GM23338 (cell line): Measurements from ENCODE around the gene SHROOM2. TPM values are rescaled to one million over a fixed set of nuclear protein-coding genes. Genes with fewer than 3 reads are reported as not detected.

Experiments
- ATAC-seq: fragments of 200-7000 bp; cut with Tn5 transposase; 3 replicates; pipeline ENCODE4 v1.9.1; 2020
- DNase-seq: peaks from one replicate; pipeline ENCODE4 v3.0.0-alpha.2; 2015; ENCODE audit warnings: low spot score
- H2AFZ ChIP-seq: fragments of 200-600 bp; sonication (generic); 2 replicates; pipeline ENCODE4 v1.8.0; 2016; ENCODE audit warnings: antibody characterized with exemption, mild to moderate bottlenecking, moderate library complexity
- H3F3A ChIP-seq: fragments of 200-600 bp; sonication (generic); replicated peaks from 2 replicates; pipeline ENCODE4 v1.8.0; 2017; ENCODE audit warnings: antibody characterized with exemption, mixed run types, low read depth
- H3K27ac ChIP-seq: fragments of 200-600 bp; sonication (generic); 2 replicates; pipeline ENCODE4 v1.6.1; 2016; ENCODE audit warnings: low read depth
- H3K27me3 ChIP-seq: fragments of 200-600 bp; sonication (generic); 2 replicates; pipeline ENCODE4 v1.8.0; 2016; ENCODE audit warnings: mild to moderate bottlenecking, mixed run types, moderate library complexity; ENCODE audit not compliant: insufficient read depth
- H3K36me3 ChIP-seq: fragments of 200-600 bp; sonication (generic); 2 replicates; pipeline ENCODE4 v1.8.0; 2016; ENCODE audit warnings: mild to moderate bottlenecking; ENCODE audit not compliant: insufficient read depth
- H3K4me1 ChIP-seq: fragments of 200-600 bp; sonication (generic); 2 replicates; pipeline ENCODE4 v1.8.0; 2016; ENCODE audit warnings: mild to moderate bottlenecking, moderate library complexity; ENCODE audit not compliant: insufficient read depth
- H3K4me2 ChIP-seq: fragments of 200-600 bp; sonication (generic); 2 replicates; pipeline ENCODE4 v1.7.1; 2017; ENCODE audit warnings: mixed run types
- H3K4me3 ChIP-seq: fragments of 200-600 bp; sonication (generic); 2 replicates; pipeline ENCODE4 v1.6.1; 2016; ENCODE audit warnings: mixed run types
- H3K79me2 ChIP-seq: fragments of 200-600 bp; sonication (generic); replicated peaks from 2 replicates; pipeline ENCODE4 v1.8.0; 2017; ENCODE audit warnings: mild to moderate bottlenecking; ENCODE audit not compliant: insufficient read depth
- H3K9me2 ChIP-seq: fragments of 200-600 bp; sonication (generic); 2 replicates; pipeline ENCODE4 v1.8.0; 2017; ENCODE audit not compliant: insufficient read depth
- H4K20me1 ChIP-seq: fragments of 200-600 bp; sonication (generic); replicated peaks from 2 replicates; pipeline ENCODE4 v1.8.0; 2017; ENCODE audit warnings: mild to moderate bottlenecking; ENCODE audit not compliant: insufficient read depth
- H3K27ac Mint-ChIP-seq: 2 replicates; pipeline ENCODE4 v1.8.0; 2020; ENCODE audit warnings: inconsistent platforms, mild to moderate bottlenecking, moderate library complexity, mixed read lengths
- H3K27me3 Mint-ChIP-seq: 3 replicates; pipeline ENCODE4 v1.8.0; 2022; ENCODE audit warnings: low read depth, mild to moderate bottlenecking, moderate library complexity, mixed read lengths, inconsistent platforms; ENCODE audit not compliant: insufficient read depth, poor library complexity
- H3K36me3 Mint-ChIP-seq: 3 replicates; pipeline ENCODE4 v1.8.0; 2021; ENCODE audit warnings: low read depth, mild to moderate bottlenecking, inconsistent platforms, moderate library complexity, mixed read lengths
- H3K4me1 Mint-ChIP-seq: 3 replicates; pipeline ENCODE4 v1.8.0; 2020; ENCODE audit warnings: mild to moderate bottlenecking, inconsistent platforms, mixed read lengths
- H3K4me3 Mint-ChIP-seq: 3 replicates; pipeline ENCODE4 v1.8.0; 2021; ENCODE audit warnings: moderate library complexity, mild to moderate bottlenecking, inconsistent platforms, mixed read lengths
- H3K9me3 Mint-ChIP-seq: 3 replicates; pipeline ENCODE4 v1.8.0; 2020; ENCODE audit warnings: moderate library complexity, mild to moderate bottlenecking, inconsistent platforms, mixed read lengths
- CREB1 ChIP-seq: fragments of 250-450 bp; sonication (Bioruptor Pico); IDR thresholded peaks from 2 replicates; pipeline ENCODE4 v1.5.0; 2020; ENCODE audit warnings: low read depth, mild to moderate bottlenecking, moderate library complexity
- EZH2 ChIP-seq: fragments of 200-600 bp; sonication (generic); IDR thresholded peaks from one replicate; pipeline ENCODE4 v1.8.0; 2017; ENCODE audit warnings: antibody characterized with exemption, mild to moderate bottlenecking, low read depth; ENCODE audit not compliant: unreplicated experiment
- EZH2phosphoT487 ChIP-seq: fragments of 200-600 bp; sonication (generic); IDR thresholded peaks from one replicate; pipeline ENCODE4 v1.8.1; 2018; ENCODE audit warnings: antibody characterized with exemption; ENCODE audit not compliant: unreplicated experiment
- NANOG ChIP-seq: IDR thresholded peaks from 2 replicates; pipeline ENCODE4 v1.6.1; 2016; ENCODE audit warnings: antibody characterized with exemption, borderline replicate concordance
- POLR2AphosphoS5 ChIP-seq: IDR thresholded peaks from 2 replicates; pipeline ENCODE4 v1.6.1; 2016; ENCODE audit warnings: antibody characterized with exemption, low read depth
- REST ChIP-seq: IDR thresholded peaks from one replicate; pipeline ENCODE4 v1.6.1; 2018; ENCODE audit warnings: antibody characterized with exemption; ENCODE audit not compliant: unreplicated experiment
- STAT1 ChIP-seq: IDR thresholded peaks from one replicate; pipeline ENCODE4 v1.6.1; 2016; ENCODE audit warnings: antibody characterized with exemption; ENCODE audit not compliant: unreplicated experiment
- ZNF114 ChIP-seq: fragments of 250-450 bp; sonication (Bioruptor Pico); IDR thresholded peaks from 2 replicates; pipeline ENCODE4 v1.5.0; 2020; ENCODE audit warnings: mild to moderate bottlenecking, moderate library complexity
- ZNF331 ChIP-seq: fragments of 250-450 bp; sonication (Bioruptor Pico); IDR thresholded peaks from 2 replicates; pipeline ENCODE4 v1.5.0; 2020; ENCODE audit warnings: low read depth, mild to moderate bottlenecking, moderate library complexity
- ZNF462 ChIP-seq: fragments of 250-450 bp; sonication (Bioruptor Pico); IDR thresholded peaks from 2 replicates; pipeline ENCODE4 v1.5.0; 2020; ENCODE audit warnings: mild to moderate bottlenecking, moderate library complexity
- polyA plus RNA-seq: library from polyadenylated mRNA; unstranded; fragments of >200 nt; fragmentation: Nextera tagmentation; extraction: Ambion mirVana; gene quantifications from 2 replicates; pipeline ENCODE4 v1.2.1, GENCODE V29; 2016
- total RNA-seq: library from RNA; depleted of rRNA; stranded (reverse); fragments of >200 nt; shearing (Covaris generic); gene quantifications from 2 replicates; pipeline ENCODE4 v1.2.3, GENCODE V29; 2014
- TF ChIP-seq, protein P1 (sequence below), 2 experiments: fragments of 200-600 bp in 1 of 2; sonication (generic) in 1 of 2; conservative IDR thresholded peaks; 2 replicates each; pipeline versions ENCODE4 v1.5.1 to v1.6.1; 2016 to 2017; ENCODE audit warnings: antibody characterized with exemption in 2 of 2, low read depth in 2 of 2, mild to moderate bottlenecking in 2 of 2, moderate library complexity in 1 of 2

Gene SHROOM2
- total and polyA plus RNA-seq, 2 experiments from 2014 or later: 3.5 to 15.8 TPM

- Mint-ChIP-seq H3K27ac (no peak overlapping the region), H3K27me3 (peaks cover 2% of the 10 kb centered on the region), H3K4me3 (no peak overlapping the region), H3K4me1 (peaks cover 17% of the 10 kb centered on the region), H3K36me3 (peaks cover 7% of the 10 kb centered on the region; the same call in 2 of the 3 replicates), H3K9me3 (no peaks in the 10 kb centered on the region)
- peaks cover 4% of the 10 kb centered on the region for H3K4me1 ChIP-seq
- no peak overlapping the region for H3K4me3 ChIP-seq
- H2AFZ ChIP-seq: no peak overlapping the region
- no peaks in the 10 kb centered on the region; the same call in 1 of the 2 replicates for H3K79me2 ChIP-seq
- TF ChIP-seq EZH2phosphoT487 (no peak), ZNF114 (CRISPR knock-in tag) (no peak), POLR2AphosphoS5 (no peak), ZNF331 (CRISPR knock-in tag) (no peak), ZNF462 (no peak), EZH2 (no peak), NANOG (no peak), STAT1 (no peak), REST (no peak), CREB1 (CRISPR knock-in tag) (no peak)
- TF ChIP-seq, protein P1, sequence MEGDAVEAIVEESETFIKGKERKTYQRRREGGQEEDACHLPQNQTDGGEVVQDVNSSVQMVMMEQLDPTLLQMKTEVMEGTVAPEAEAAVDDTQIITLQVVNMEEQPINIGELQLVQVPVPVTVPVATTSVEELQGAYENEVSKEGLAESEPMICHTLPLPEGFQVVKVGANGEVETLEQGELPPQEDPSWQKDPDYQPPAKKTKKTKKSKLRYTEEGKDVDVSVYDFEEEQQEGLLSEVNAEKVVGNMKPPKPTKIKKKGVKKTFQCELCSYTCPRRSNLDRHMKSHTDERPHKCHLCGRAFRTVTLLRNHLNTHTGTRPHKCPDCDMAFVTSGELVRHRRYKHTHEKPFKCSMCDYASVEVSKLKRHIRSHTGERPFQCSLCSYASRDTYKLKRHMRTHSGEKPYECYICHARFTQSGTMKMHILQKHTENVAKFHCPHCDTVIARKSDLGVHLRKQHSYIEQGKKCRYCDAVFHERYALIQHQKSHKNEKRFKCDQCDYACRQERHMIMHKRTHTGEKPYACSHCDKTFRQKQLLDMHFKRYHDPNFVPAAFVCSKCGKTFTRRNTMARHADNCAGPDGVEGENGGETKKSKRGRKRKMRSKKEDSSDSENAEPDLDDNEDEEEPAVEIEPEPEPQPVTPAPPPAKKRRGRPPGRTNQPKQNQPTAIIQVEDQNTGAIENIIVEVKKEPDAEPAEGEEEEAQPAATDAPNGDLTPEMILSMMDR (conservative IDR thresholded peaks at IDR 0.05; ENCODE audit: low read depth in 2 of 2): no peak
- H3K9me2 ChIP-seq: no peaks in the 10 kb centered on the region
- no peak overlapping the region for H3K4me2 ChIP-seq
- no peaks in the 10 kb centered on the region for H3F3A ChIP-seq
- ATAC-seq (no peak), DNase-seq (no peak)
- no peaks in the 10 kb centered on the region for H3K27me3 ChIP-seq
- no peak overlapping the region for H3K27ac ChIP-seq
- no peaks in the 10 kb centered on the region for H3K36me3 ChIP-seq
- H4K20me1 ChIP-seq: no peaks in the 10 kb centered on the region
Observed at GRCh38 chrX:9871701-9872268, 85.6 kb downstream of the SHROOM2 start.
